Activated CD4-positive, alpha-beta T cell treated with anti-CD3 and anti-CD28 coated beads for 4 hours (primary cell): ENCODE measurements around the gene MCF2L2.
"Not testable (repeated sequence)": the region's sequence is repeated elsewhere in the genome, so short reads cannot be mapped to it uniquely, and the experiment has no call there.

Experiments
- DNase-seq, 2 donors: peaks; one replicate each; pipeline ENCODE4 v3.0.0-alpha.2; 2020

The MCF2L2 gene

GRCh38 chr3:183443395-183444385 lies 15.3 kb upstream of the MCF2L2 start:
- no peak for DNase-seq

- no peak for DNase-seq
Observed at GRCh38 chr3:183442994-183443393, 14.6 kb upstream of the MCF2L2 start.

GRCh38 chr3:183440521-183440920 lies 12.1 kb upstream of the MCF2L2 start:
- DNase-seq: not testable (repeated sequence)

- no peak for DNase-seq
Observed at GRCh38 chr3:183439515-183439914, 11.1 kb upstream of the MCF2L2 start.

GRCh38 chr3:183438735-183439134 lies 10.3 kb upstream of the MCF2L2 start:
- DNase-seq: no peak

GRCh38 chr3:183437666-183438564 lies 9.5 kb upstream of the MCF2L2 start:
- DNase-seq: no peak

- DNase-seq: no peak
Observed at GRCh38 chr3:183437061-183437460, 8.6 kb upstream of the MCF2L2 start.

- no peak for DNase-seq
Observed at GRCh38 chr3:183435661-183436060, 7.2 kb upstream of the MCF2L2 start.

GRCh38 chr3:183434992-183435391 lies 6.6 kb upstream of the MCF2L2 start:
- no peak for DNase-seq

GRCh38 chr3:183434503-183434902 lies 6.1 kb upstream of the MCF2L2 start:
- no peak for DNase-seq

- DNase-seq: no peak
Observed at GRCh38 chr3:183430325-183430957, 2.0 kb upstream of the MCF2L2 start.

GRCh38 chr3:183427876-183428446 lies 458 bp downstream of the MCF2L2 start:
- DNase-seq: peak; percentile 18 to 22

- DNase-seq: no peak
Observed at GRCh38 chr3:183427196-183427875, 1.1 kb downstream of the MCF2L2 start.

- DNase-seq: not testable (repeated sequence)
Observed at GRCh38 chr3:183418807-183419206, 9.6 kb downstream of the MCF2L2 start.

GRCh38 chr3:183411216-183411922 lies 17.1 kb downstream of the MCF2L2 start:
- no peak for DNase-seq

GRCh38 chr3:183410759-183411158 lies 17.7 kb downstream of the MCF2L2 start:
- no peak for DNase-seq

- DNase-seq: no peak
Observed at GRCh38 chr3:183410280-183410679, 18.1 kb downstream of the MCF2L2 start.

- DNase-seq: no peak
Observed at GRCh38 chr3:183409219-183409618, 19.2 kb downstream of the MCF2L2 start.

GRCh38 chr3:183401678-183402077 lies 26.7 kb downstream of the MCF2L2 start:
- no peak for DNase-seq

GRCh38 chr3:183400352-183400751 lies 28.1 kb downstream of the MCF2L2 start:
- no peak for DNase-seq

GRCh38 chr3:183396662-183397391 lies 31.6 kb downstream of the MCF2L2 start:
- DNase-seq: no peak
